ENCODE measurements around the gene HERPUD2.
"Not testable (repeated sequence)": the region's sequence is repeated elsewhere in the genome, so short reads cannot be mapped to it uniquely, and the experiment has no call there.

Gene HERPUD2

DNA sequence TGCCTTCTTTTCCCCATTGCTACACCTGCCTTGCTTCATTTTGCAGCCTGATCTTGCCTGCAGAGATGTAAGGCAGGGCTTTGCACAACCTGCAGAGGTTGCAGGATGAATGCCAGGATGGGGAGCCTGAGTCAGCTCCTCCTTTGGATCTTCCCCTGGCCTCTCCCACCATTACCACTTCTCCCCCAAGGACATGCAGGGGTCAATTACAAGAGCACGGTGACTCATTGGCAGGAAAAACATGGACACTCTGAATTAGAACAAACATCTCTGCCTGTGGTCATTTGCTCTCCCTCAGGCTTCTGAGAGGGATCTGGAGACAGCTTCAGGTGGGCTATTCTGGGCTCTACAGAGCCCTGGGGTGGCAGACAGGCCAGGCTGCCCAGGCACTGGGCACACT, 89.2 kb downstream of the HERPUD2 start:
- DNase-seq (ENCODE audit: low read depth) = peak; percentile 76

DNA sequence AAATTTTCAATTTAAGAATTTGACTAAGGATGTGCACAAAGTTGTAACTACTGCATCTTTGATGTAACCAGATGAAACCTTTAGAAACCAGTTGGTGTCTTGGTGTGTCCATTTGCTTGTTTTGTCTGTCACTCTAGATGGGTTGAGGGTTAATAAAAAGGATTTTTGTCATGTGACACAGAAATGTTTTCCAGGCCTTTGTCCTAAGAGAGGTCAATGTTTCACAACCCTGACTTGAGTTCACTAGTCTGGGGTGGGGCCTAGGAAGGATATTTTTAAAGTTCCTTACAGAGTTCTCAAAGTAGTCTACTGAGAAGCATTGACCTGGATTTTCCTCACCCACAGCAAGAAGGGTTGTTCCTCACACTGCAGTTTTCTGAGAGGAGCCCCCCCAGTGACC, 90.3 kb downstream of the HERPUD2 start:
- no peak for DNase-seq (ENCODE audit: low read depth)

DNA sequence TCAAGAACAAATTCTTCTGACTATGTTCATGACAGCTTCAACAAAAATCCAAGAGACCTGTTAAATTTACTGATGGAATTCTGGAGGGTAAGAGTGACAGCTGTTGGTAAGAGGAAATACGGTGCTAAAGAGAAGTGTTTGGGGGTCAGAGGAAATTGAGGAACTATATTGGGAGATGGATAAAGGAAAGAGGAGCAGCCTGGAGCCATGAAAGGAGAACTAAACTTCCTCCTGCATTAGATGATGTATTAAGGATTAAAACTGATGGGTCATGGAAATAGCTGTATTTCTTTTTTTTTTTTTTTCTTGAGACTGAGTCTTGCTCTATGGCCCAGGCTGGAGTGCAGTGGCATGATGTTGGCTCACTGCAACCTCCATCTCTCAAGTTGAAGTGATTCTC, 95.3 kb downstream of the HERPUD2 start:
- DNase-seq (ENCODE audit: low read depth) = no peak

DNA sequence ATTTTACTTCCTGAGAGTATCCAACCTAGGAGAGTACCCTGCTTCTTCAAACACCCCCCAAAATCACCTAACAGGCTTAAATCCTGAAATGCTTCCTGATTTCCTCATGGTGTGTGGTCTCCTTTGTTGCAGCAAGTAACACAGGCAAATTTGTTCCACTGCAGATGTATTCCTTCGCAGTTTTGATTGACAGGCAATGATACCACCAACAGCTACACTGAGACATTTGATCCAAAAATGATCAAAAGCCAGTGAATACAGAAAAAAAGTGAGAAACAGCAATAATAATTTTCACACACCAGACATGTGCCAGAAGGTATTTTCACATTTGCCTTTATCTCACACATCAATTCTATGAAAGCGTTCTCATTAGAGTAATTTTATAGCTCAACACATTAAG, 95.9 kb downstream of the HERPUD2 start:
- DNase-seq (ENCODE audit: low read depth) = no peak

DNA sequence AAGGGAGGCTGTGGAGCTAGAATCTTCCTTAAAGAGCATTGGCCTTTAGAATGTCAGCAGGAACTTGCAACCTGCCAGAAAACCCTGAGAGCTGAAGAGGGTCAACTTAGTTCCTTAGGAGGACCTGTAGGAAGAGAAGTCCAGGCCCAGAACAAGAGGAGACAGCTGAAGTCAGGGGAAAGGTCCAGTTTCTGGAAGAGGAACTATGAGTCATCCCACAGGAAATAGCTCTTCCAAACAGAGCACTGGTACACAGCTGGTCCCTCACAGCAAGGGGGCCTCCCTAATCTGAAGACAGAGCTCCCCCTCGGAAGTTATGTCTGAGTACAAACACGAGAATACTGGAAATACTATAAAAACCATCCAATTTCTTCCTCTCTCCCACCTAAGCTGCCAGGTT, 98.9 kb downstream of the HERPUD2 start:
- peak; percentile 59 for DNase-seq (ENCODE audit: low read depth)

DNA sequence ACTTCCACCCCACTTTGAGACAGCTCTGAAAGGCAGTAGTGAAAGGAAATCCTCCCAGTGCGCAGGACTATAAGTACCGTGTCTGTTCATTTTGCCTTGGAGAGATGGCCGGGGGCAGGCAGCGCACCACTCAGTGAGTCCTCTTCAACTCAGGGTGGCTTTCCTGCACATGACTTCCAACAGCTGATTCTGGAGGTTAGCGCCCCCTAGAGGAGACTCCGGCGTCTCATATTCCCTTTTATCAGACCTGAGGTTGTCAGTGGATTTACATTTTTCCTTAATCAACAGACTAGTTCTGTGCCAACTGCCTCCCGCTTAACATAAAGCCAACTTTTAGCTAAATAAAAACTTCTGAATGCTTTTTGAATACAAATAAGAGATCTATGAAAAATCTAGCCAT, 101.0 kb downstream of the HERPUD2 start:
- no peak for DNase-seq (ENCODE audit: low read depth)

DNA sequence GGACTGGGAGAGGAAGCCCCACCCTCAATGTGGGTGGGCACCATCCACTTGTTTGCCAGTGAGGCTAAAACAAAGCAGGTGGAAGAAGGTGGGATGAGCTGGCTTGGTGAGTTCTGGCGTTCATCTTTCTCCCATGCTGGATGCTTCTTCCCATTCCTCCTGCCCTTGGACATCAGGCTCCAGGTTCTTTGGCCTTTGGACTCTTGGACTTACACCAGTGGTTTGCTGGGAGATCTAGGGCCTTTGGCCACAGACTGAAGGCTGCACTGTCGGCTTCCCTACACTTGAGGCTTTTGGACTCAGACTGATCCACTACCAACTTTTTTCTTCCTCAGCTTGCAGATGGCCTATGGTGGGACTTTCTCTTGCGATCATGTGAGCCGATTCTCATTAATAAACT, 106.3 kb downstream of the HERPUD2 start:
- DNase-seq (ENCODE audit: low read depth) = no peak

DNA sequence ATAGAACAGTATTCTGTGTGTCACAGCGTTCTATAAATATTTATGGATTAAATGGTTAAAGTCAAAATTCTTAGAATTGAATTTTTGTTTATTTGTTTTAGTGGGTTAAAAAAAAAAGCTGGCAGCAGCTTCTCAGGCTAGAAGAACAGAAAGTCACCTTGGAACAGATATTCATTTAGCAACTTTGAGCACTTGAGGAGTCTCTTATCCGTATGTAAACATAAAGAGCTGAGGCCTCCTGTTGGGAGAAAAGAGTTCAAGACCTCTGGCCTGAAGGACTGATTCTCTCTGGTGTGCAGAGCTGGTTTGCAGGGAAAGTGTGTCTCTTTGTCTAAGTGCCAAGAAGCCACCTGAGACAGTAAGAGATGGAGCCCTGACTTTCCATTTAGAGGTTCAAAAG, 109.9 kb downstream of the HERPUD2 start:
- DNase-seq (ENCODE audit: low read depth) = no peak

DNA sequence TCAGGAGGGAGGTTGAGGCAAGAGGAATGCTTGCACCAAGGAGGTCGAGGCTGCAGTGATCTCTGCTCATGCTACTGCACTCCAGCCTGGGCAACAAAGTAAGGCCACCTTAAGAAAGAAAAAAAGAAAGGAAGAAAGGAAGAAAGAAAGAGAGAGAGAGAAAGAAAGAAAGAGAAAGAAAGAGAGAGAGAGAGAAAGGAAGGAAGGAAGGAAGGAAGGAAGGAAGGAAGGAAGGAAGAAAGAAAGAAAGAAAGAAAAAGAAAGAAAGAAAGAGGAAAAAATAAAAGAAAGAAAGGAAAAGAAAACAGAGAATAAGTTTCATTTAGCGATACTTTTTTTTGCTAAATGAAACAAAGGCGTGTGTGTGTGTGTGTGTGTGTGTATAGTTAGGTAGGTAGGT, 110.4 kb downstream of the HERPUD2 start:
- not testable (repeated sequence) for DNase-seq (ENCODE audit: low read depth)

Measured in EH (cell line).